Colonic mucosa (tissue), 4 donors: ENCODE results near the gene ARPC2. TPM values are rescaled to one million over a fixed set of nuclear protein-coding genes. Genes with fewer than 3 reads are reported as not detected.

Source experiments
- DNase-seq: peaks from one replicate; pipeline ENCODE4 v3.0.0-alpha.2; 2020
- H3K27ac ChIP-seq: fragments of 200-600 bp; one replicate; pipeline ENCODE4 v1.8.0; 2021
- H3K27me3 ChIP-seq: fragments of 200-600 bp; one replicate; pipeline ENCODE4 v1.8.0; 2021
- H3K36me3 ChIP-seq: fragments of 200-600 bp; one replicate; pipeline ENCODE4 v1.8.0; 2021
- H3K4me1 ChIP-seq: fragments of 200-600 bp; one replicate; pipeline ENCODE4 v1.8.0; 2021; ENCODE audit warnings: mild to moderate bottlenecking
- H3K4me3 ChIP-seq: fragments of 200-600 bp; one replicate; pipeline ENCODE4 v1.8.0; 2021
- H3K9ac ChIP-seq, 2 donors: one replicate each; pipeline ENCODE4 v1.7.0; 2013; ENCODE audit warnings: control low read depth in 2 of 2, low read depth in 2 of 2, low read length in 2 of 2
- H3K9me3 ChIP-seq: fragments of 200-600 bp; one replicate; pipeline ENCODE4 v1.8.0; 2021
- CTCF ChIP-seq: fragments of 200-600 bp; IDR thresholded peaks from one replicate; pipeline ENCODE4 v1.8.0; 2022; ENCODE audit warnings: antibody characterized with exemption, mild to moderate bottlenecking
- intact Hi-C: fragments of 100-400 bp; cut with DNase I; formaldehyde crosslinking; loops from one replicate; pipeline ENCODE4 v1.14.1; 2022
- total RNA-seq, 2 donors: library from RNA; stranded (reverse); fragmentation: NEBNext Ultra II Directional in 1 of 2; extraction: Animal tissue kit (Norgen Biotek cat#: 25700) in 1 of 2; gene quantifications; one replicate each; pipeline ENCODE4 v1.2.1, GENCODE V29; 2021
- donor health status: healthy.
- donor health status: DM: no; HTN: no; CAD: no.
- donor health status: DM: no; HTN: no; CAD: no.

Gene ARPC2
- total RNA-seq, 2 donors from 2014 or later = 282 to 346 TPM

- TF ChIP-seq CTCF = no peak
- no peak for DNase-seq
- Histone ChIP-seq H3K4me3 (no peak overlapping the region), H3K27ac (no peak overlapping the region), H3K36me3 (peaks cover 64% of the 10 kb centered on the region), H3K4me1 (no peaks in the 10 kb centered on the region), H3K9ac (no peak overlapping the region), H3K9me3 (no peaks in the 10 kb centered on the region), H3K27me3 (no peaks in the 10 kb centered on the region)
- intact Hi-C loops = no loop called here
Measured at GRCh38 chr2:218253232-218253625, 36.2 kb downstream of the ARPC2 start.

GRCh38 chr2:218255446-218255845 lies 38.5 kb downstream of the ARPC2 start:
- H3K9me3 ChIP-seq = no peaks in the 10 kb centered on the region
- no peak overlapping the region for H3K27ac ChIP-seq
- no peak for TF ChIP-seq CTCF
- intact Hi-C loops = loop anchor here (5.0 kb wide), 1 partner anchor 68 kb away; no protein-coding TSS in a partner anchor
- DNase-seq = no peak
- no peak overlapping the region for H3K4me3 ChIP-seq
- H3K36me3 ChIP-seq = peaks cover 44% of the 10 kb centered on the region
- no peaks in the 10 kb centered on the region for H3K27me3 ChIP-seq
- H3K9ac ChIP-seq = no peak overlapping the region
- H3K4me1 ChIP-seq = no peaks in the 10 kb centered on the region

GRCh38 chr2:218256612-218257350 lies 39.8 kb downstream of the ARPC2 start:
- Histone ChIP-seq H3K27me3 (no peaks in the 10 kb centered on the region), H3K4me3 (no peak overlapping the region), H3K9me3 (no peaks in the 10 kb centered on the region), H3K9ac (no peak overlapping the region), H3K4me1 (peaks cover 7% of the 10 kb centered on the region), H3K36me3 (peaks cover 31% of the 10 kb centered on the region), H3K27ac (peak overlapping the region; percentile 11)
- intact Hi-C loops = loop anchor here (5.0 kb wide), 1 partner anchor 69 kb away; no protein-coding TSS in a partner anchor
- TF ChIP-seq CTCF = no peak
- no peak for DNase-seq

GRCh38 chr2:218257390-218257981 lies 40.5 kb downstream of the ARPC2 start:
- no peaks in the 10 kb centered on the region for H3K27me3 ChIP-seq
- intact Hi-C loops = loop anchor here (5.0 kb wide), 1 partner anchor 70 kb away; no protein-coding TSS in a partner anchor
- DNase-seq = no peak
- TF ChIP-seq CTCF = no peak
- no peak overlapping the region for H3K4me3 ChIP-seq
- peak overlapping the region; percentile 11 for H3K27ac ChIP-seq
- no peak overlapping the region for H3K9ac ChIP-seq
- H3K36me3 ChIP-seq = peaks cover 25% of the 10 kb centered on the region
- peaks cover 7% of the 10 kb centered on the region for H3K4me1 ChIP-seq
- no peaks in the 10 kb centered on the region for H3K9me3 ChIP-seq

GRCh38 chr2:218259099-218259961 lies 42.3 kb downstream of the ARPC2 start:
- TF ChIP-seq CTCF = no peak
- DNase-seq = no peak
- intact Hi-C loops = loop anchor here (5.0 kb wide), 1 partner anchor 72 kb away; no protein-coding TSS in a partner anchor
- Histone ChIP-seq H3K4me1 (peaks cover 19% of the 10 kb centered on the region), H3K36me3 (peaks cover 13% of the 10 kb centered on the region), H3K27ac (peak overlapping the region; percentile 67), H3K9me3 (no peaks in the 10 kb centered on the region), H3K4me3 (no peak overlapping the region), H3K27me3 (no peaks in the 10 kb centered on the region), H3K9ac (peak overlapping the region in 1 of 2 donors; percentile 58)
